ENCODE measurements around the gene FRMD3.

Gene FRMD3

DNA sequence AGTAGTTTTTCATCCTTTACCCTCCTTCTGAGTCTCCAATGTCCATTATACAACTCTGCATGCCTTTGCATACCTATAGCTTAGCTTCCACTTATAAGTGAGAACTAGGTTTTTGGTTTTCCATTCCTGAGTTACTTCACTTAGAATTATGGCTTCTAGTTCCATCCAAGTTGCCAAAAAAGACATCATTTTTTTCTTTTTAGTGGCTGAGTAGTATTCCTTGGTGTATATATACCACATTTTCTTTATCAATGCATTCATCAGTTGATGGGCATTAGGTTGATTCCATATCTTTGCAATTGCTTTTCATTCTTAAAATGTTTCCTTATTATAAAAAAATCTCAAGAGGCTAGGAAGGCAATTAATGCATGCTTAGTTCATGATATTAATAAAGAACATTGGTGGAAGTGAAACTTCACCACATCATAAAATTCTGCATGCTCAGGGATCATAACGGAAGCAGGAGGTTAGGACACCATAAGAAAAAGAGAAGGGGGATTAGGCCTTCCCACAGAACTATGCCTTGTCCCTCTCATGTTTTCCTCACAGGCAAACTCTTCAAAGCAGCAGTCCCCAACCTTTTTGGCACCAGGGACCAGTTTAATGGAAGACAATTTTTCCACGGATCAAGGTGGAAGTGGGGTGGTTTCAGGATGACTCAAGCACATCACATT, 105.2 kb downstream of the FRMD3 start:
- DNase-seq (ENCODE audit: low read depth in 2 of 2), result no peak

DNA sequence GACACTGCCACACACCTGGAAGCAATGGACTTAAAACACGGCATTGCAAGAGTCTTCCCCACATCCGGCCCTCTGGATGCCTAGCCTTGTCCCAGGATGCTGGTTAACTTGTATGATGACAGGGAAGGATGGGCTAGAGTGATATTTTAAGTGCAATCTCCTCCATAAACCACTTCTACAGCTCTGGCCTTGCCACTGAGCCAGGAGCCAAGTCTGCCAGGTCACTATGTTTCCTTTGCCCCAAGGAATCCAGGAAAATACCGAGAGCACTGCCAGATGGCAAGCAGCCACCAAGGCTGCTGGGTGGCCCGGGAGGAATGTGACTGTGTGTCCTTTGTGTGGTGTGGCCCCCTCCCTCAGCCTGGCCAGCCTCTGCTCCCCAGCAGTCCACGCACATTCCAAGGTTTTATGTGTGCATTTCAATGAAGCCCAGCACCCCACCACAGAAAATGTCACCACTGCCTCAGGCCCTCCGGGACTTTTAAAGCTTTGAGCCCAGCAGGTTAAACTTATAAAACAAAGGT, 106.0 kb downstream of the FRMD3 start:
- DNase-seq (ENCODE audit: low read depth in 2 of 2), result no peak

DNA sequence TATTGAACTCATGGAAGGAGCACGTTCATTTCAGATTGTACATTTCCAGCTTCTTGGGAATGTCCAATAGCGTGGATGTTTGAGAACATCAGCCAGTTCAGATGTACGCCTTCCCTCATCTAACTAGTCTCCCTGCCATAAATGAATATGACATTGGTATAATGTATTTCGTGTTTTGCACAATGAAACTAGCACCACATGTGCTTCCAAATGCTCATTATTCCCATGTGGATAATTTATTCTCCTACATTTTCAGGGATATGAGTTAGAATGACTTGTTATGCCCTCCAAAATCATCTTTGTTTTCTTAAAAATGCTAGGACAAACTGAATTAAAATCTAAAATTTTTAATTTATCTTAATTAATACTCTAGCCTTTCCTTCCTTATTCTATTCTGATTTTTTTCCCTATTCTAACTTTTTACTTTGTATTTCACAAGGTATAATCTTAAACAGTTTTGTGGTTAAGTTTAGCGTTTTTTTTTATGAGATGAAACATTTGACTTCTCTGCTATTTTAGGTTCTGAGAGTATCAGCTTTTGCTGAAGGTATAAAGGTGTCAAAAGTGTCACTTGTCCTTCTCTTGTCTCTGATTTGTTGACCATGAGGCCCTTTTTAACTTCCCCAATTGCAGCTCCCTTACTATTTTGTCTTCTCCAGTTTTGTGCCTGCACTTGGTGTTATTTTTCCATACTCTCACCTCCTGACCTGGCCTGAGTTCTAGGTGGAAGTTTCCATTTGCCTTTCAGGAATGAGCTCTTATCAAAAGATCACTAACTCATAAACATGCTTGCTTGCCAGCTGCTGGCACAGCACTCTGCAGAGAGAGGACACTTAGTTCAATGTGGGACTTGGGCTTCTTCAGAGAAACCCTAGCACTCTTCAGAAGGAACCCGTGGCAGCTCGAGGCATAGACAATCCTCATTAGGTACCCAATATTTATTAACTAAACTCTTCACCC, 106.8 kb downstream of the FRMD3 start:
- no peak for DNase-seq (ENCODE audit: low read depth in 2 of 2)

DNA sequence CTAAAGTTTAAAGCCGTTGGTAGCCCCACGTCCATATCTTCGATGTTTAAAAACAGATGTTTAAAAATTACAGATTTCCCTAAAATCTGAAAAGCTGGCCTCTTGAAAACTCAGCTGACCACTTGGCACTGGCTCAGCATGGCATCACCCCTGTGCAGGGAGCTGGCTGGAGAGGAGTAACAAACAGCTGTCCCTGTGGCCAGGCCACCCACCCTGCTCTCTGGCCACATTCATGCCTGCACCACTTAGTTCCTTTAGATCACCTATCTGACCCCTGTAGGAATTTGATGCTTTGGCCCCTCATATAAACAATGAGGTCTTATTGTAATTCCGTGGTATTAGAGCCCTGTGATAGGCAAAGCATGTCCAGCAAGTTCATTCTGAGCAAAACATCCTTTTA, 107.5 kb downstream of the FRMD3 start:
- no peak for DNase-seq (ENCODE audit: low read depth in 2 of 2)

DNA sequence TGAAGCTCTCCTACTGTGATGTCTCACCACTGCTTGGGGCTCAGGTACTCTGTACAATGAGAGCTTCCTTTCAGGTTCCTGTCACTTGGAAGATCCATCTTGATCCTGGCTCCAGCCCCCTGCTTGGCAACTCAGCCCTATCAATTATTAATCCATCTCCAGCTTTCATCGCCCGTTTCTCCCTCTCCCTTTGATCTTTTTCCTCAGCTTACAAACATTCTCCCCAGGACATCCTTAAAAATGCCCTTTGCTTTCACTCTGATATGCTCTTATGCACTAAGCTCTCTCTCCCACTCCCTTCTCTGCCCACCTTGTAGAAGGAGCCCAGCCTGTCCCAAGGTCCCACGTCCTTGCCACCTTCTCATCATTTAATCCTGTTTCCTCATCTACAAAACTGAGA, 109.0 kb downstream of the FRMD3 start:
- no peak for DNase-seq (ENCODE audit: low read depth in 2 of 2)

DNA sequence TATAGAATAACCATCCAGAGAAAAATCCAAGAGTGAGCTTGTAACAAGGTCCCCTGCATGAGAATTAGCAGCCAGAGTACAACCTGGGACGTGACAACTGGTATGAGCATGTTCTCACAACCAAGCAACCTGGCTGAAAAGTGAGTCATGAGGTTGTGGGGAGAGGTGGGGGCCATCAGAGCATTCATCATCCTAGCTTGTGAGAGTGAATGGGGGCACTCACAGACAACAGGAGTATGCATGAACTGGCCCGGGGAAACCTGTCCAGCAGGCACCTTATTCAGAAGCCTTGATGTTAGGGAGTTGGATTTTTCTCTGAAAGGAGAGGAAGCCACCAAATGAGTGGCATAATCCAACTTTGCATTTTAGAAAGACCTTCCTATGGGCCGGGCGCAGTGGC, 113.0 kb downstream of the FRMD3 start:
- DNase-seq (ENCODE audit: low read depth in 2 of 2), result no peak

DNA sequence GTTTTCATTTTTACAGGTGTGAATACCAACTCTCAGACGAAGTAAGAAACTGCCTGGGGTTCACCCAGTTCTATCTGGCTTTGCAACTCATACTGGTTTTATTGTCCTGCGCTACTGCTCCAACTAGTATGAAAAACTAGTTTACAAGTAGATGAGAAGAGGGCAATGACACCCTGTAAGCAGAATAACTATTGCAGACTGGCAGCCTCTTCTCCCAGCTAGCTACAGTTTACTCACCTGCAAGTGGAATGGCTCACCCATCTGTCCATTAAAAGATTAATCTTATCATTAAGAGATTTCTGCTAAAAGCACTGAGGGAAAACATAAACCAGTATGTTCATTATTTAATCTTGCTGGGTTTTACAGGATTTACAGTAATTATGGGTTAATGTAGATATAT, 113.4 kb downstream of the FRMD3 start:
- no peak for DNase-seq (ENCODE audit: low read depth in 2 of 2)

DNA sequence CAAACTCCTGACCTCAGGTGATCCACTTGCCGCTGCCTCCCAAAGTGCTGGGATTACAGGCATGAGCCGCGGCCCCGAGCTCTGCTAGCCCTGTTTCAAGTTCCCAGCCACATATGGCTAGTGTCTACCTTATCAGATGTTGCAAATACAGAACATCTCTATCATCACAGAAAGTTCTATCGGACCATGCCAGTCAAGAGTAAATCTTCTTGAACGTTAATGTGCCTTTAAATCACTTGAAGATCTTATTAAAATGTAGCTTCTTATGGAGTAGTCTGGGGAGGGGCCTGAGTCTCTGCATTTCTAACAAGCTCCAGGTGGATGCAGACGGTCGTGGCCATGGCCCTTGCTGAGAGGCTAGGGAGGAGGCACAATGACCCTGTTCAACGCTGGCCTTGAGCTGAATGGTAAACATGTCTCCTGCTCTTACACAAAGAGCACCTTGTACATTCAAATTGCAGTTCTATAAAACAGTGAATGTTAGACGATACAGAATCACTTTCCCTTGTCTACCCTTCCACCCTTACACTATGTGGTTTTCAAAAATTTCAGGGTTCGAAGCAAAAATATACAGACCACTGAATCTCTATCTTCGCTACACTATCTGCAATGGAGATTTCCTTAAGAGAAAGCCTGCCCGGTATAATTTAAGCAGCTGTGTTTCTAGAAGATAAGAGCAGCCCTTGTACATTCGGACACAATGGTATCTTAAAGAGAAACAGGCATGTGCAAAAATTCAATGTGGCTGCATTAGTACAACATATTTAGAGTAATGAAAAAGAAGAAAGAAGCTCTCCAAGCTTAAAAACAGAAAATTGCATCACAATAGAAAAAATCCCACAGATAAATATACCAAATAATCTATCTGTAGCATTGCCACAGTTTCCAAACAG, 114.1 kb downstream of the FRMD3 start:
- no peak for DNase-seq (ENCODE audit: low read depth in 2 of 2)

DNA sequence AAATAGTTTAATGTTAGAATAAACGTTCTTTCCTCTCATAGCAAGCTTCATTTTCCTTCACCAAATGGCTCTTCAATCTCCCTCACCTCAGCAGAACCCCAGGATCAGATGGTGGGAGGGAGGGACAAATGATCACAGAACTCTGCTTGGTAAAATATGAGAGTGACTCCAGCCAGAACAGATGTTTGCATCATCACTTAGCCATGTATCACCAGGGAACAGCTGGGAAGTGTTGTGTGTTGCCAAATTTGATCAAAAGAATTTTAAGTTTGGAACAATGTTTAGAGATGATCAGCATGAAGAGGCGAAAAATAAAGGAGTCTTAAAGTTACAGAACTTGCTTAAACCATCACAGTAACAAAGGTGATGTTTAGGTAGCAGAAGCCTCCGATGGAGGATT, 115.7 kb downstream of the FRMD3 start:
- no peak for DNase-seq (ENCODE audit: low read depth in 2 of 2)

DNA sequence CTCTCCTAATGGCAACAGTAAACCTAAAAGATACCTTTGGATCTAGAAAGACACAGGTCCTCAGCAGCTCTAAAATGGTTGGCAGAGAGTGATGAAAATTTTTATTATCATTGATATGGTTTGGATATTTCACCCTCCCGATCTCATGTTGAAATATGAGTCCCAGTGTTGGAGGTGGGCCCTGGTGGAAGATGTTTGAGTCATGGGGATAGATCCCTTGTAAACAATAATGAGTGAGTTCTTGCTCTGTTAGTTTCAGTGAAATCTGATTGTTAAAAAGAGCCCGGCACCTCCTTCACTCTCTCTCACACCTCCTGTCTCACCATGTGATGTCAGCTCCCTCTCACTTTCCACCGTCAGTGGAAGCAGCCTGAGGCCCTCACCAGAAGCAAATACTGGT, 117.7 kb downstream of the FRMD3 start:
- DNase-seq (ENCODE audit: low read depth in 2 of 2), result no peak

DNA sequence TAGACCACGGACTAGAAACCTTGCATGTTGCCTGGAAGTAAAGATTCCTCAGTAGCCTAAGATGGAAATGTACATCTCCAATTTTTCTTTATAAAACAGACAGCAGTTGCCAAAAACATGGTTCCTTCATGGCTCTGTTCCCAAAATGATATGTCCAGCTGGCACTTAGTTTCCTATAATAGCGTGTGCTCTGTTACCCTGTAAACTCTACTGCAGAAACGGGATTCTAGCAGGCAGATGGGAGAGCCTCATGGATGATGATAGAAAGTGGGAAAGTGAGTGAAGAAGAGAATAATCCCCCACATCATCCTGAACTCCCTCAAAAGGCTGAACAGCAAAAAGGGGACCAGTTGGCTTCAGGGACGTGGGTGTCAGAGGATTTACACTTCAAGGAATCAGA, 118.2 kb downstream of the FRMD3 start:
- no peak for DNase-seq (ENCODE audit: low read depth in 2 of 2)

DNA sequence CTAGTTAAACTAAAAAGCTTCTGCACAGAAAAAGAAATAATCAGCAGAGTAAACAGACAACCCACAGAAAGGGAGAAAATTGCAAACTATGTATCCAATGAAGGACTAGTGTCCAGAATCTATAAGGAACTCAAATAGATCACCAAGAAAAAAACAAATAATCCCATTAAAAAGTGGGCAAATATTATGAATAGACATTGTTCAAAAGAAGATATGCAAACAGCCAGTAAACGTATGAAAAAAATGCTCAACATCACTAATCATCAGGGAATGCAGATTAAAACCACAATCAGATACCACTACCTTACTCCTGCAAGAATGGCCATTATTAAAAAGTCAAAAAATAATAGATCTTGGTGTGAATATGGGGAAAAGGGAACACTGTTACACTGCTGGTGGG, 119.9 kb downstream of the FRMD3 start:
- no peak for DNase-seq (ENCODE audit: low read depth in 2 of 2)

DNA sequence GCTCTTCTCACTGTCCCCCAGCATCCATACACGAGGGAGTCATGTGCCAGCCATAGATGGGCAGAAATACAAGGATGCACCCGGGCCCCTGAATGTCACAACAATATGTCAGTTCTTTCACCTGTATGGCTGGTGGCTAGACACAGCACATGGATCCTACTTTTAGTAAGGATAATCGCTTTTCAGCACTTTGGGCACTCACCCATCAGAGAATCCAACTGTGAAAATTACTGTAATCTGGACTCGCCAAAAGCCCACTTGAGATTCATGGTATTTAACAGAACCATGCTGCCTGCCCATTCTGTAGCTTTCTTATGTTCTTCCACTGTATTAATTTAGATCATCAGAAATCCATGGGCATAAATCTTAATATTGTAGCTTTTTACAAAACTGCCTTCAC, 124.8 kb downstream of the FRMD3 start:
- no peak for DNase-seq (ENCODE audit: low read depth in 2 of 2)

DNA sequence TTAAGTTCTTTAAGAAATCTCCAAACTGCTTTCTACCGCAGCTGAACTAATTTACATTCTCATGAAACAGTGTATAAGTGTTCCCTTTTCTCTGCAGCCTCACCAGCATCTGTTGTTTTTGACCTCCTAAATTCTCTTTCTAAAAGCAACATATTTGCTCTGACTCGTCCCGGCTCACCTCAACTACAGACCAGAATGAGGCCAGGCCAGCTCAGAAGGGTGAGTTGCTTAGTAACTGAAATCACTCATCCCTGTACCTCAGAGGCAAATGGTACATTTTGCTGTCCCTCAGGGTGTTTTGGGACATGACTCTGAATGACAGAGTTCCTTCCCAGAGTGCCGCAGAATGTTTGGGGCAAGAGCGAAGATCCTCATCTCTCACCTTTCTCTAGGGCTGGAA, 127.5 kb downstream of the FRMD3 start:
- no peak for DNase-seq (ENCODE audit: low read depth in 2 of 2)

DNA sequence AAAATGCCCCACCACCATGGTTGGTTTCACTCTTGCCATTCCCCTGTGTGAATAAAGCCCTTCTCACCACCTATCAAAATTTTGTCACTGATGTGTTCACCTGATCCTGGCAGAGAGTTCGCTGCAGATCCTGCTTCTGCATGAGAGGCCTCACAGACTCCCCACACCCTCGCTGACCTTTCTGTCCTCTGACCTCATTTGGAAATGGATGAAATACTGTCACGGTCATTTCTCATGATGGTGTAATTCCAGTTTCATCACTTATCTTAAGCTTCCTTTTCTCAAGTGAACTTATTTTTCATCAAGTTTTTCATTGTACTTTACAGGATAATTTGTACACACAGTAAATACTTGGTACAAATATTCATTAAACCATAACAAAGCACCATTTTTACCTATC, 131.3 kb downstream of the FRMD3 start:
- no peak for DNase-seq (ENCODE audit: low read depth in 2 of 2)

DNA sequence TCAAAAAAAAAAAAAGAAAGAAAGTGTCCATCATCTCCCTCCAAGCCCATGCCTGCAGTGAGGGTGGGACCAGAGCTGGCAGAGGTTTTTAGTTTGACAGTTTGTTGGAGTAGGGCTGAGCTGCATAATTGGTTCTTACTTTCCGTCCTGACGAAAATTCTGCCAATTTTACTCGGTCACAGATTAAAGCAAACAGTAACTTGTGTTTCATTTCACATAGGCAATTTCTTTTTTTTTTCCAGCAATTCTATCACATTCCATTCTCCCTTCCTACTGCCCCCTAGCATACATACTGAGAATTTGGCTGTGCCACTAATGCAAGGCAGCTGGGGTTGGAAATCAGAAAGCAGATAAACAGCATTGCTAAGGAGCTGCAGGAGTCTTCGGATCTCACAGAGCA, 132.4 kb downstream of the FRMD3 start:
- no peak for DNase-seq (ENCODE audit: low read depth in 2 of 2)

DNA sequence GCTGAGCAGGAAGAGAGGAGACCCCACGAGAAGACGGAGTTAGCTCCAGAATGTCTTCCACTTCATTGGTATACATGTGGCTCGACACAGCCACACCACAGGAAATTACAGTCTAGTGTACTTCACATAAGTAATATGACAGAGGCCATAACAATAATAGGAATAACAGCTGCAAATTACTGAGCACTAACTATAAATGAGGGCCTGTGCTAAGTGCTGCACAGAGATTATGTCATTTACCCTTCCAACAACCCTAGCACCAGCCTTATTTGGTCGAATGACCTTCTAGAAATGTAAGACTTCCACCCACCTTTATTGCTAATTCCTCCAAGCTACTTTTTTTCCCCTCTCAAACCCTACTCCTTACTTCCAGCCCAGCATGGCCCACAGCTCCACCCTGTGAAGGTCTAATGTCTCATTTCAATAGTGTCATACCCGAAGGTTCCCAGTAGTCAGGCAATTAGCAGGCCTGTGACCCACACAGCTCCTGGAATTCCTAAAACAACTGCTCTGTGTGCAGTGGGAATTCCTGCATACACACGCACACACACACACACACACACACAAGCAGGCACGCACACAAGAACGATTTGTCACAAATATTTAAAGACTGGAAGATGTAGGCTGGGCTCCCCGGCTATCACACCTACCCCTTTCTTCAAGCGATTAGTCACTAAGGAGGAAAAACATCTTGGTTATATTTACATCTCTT, 134.5 kb downstream of the FRMD3 start:
- no peak for DNase-seq (ENCODE audit: low read depth in 2 of 2)

DNA sequence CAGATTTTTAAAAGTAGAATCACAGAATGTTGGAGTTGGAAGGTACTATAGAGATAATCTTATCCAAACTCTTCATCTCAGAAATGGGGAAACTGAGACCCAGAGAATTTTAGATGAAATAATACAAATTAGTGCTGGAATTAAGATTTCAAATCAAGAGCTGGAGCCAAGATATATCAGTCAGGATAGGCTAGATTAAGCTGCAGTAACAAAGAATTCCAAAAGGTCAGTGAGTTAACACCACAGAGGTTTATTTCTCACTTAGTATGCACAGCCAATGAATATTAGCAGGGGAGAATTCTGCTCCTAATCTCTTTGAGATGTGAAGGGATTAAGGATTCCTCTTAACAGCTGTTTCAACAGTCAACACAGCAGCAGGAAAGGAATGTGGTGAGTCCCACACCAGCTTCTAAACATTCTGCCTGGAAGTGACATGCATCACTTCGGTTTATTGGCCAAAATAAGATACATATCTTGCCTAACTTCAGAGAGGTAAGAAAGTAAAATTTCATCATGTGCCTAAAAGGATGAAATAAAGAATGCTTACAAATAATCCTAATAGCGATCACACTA, 136.8 kb downstream of the FRMD3 start:
- no peak for DNase-seq (ENCODE audit: low read depth in 2 of 2)

DNA sequence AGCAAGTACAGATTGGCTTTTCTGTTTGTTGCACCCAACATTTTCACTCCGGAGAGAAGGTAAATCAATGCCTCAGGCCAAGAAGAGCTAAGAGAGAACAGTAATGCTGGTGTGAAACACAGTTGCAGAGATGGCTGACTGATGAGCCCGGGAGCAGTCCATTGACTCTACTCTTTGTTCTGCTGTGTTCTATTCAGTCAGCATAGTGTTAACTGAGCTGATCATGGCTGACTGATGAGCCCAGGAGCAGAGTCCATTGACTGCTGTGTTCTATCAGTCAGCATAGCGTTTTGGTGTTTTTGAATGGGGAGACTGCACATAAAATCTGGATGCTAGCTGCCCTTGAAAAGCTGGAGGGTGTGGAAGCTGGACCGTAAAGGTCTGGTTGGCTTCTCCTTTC, 141.4 kb downstream of the FRMD3 start:
- no peak for DNase-seq (ENCODE audit: low read depth in 2 of 2)

DNA sequence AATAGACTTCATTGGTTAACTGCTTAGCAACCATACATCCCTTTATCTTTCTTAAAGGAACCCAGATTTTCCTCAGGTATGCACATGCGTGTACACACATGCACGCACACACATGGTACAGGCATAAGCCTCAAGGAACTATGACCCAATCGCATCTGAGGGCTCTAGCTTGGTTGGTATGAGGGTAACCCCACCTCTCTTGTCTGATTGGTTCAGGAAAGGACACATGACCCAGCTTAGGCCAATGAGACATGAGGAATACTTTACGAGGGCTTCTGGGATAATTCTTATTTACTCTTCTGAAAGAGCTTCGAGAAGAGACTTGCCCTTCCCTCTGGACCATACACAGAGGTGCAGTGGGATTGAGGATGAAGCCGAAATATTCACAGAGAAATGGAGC, 141.9 kb downstream of the FRMD3 start:
- no peak for DNase-seq (ENCODE audit: low read depth in 2 of 2)

DNA sequence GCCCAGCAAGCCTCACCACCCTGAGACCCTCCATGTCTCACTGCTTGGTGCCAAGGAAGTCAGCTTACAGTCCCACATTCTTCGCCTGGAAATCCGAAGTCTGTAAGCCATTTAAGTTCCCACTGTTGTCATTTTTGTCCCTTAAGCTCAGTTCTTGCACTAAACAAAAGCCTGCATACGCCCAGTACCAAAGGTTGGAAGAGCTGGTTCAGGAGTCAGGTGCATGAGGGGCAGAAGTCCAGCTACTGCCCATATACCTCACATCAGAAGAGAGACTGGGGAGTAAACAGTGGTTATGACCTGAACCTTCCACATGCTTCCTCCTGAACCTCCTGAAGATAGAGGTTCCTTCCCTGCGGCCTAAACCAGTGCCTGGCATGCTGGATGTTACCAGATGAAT, 146.0 kb downstream of the FRMD3 start:
- no peak for DNase-seq (ENCODE audit: low read depth in 2 of 2)

Measured in stimulated activated CD4-positive, alpha-beta T cell treated with anti-CD3 and anti-CD28 coated beads, Interleukin-1b, Interleukin-23, amount 100 ng/mL, for 1 hour (primary cell).